GM03348 (cell line): ENCODE results near the gene MFAP3L.
"Not testable (repeated sequence)": the region's sequence is repeated elsewhere in the genome, so short reads cannot be mapped to it uniquely, and the experiment has no call there.

Experiments
- DNase-seq: peaks from one replicate; pipeline ENCODE4 v3.0.0; 2012; ENCODE audit warnings: low spot score

MFAP3L gene

GRCh38 chr4:169987327-169988228 is 38.6 kb downstream of the MFAP3L start:
- DNase-seq = no peak

- DNase-seq = no peak
These were observed 39.8 kb downstream of the MFAP3L start for GRCh38 chr4:169986369-169986768.

DNA sequence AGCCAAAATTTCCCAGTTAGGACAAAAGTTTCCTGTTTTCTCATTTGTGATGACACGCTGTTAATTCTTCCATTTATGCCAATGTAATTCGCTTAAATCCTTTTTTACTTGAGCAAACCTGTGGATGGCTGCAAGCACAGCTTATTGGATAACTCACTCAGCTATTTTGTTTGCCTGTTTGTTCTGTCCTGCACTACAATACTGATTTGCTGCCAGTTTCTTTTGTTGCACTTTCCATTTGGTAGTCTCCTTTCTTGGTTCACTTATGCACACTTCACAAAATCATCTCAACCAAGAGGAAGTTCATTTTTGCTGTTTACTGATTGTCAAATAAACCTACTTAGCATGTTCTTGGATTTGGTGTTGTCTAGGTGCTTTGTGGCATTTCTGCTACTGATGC is 40.3 kb downstream of the MFAP3L start:
- DNase-seq = no peak

- no peak for DNase-seq
These were observed 41.5 kb downstream of the MFAP3L start for GRCh38 chr4:169984745-169985144.

- DNase-seq = no peak
These were observed 42.0 kb downstream of the MFAP3L start for GRCh38 chr4:169984173-169984572.

- DNase-seq = no peak
These were observed 49.2 kb downstream of the MFAP3L start for GRCh38 chr4:169976951-169977350.

DNA sequence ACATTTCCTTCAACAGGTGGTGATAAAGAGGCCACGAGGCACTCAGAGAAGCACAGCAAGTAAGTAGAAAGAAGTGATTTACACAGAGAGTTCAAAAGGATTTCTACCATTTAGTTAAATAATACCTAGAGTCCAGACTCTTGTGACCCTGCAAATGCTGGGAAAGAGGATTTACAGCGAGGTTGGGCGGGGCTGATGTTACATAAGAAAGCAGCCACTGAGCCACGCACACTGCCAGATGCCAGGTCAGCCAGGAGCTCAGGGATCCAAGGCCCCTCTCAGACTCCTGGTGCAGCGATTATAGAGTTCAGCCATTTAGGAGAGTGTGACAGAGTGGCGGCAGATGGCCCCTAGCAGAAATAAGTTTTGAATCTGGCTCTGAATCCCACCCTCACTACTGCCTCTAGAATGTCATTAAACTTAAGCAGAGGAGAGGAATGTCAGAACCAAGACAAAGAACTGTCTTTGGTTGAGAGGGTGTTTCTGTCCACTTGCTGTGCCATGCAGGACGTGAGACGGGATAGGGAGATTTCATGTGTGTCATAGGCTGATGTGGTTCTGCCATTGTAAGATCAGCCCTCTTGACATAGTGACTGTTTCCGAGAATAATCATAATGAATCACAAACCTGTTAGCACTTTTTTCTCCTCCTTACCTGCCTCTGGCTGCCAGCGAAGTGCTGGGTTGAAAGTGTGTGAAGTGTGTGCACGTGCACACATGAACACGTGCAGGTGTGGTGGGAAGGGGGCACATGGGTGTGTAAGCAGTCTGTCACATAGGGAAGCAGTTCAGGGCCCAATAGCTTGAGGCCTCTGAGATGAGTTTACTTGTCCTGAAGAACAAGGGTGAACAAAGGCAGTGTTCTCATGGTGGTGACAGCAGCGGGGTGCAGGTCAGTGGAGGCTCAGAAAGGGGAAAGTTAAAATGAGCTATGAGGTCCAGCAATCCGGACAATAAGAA is 50.1 kb downstream of the MFAP3L start:
- no peak for DNase-seq

DNA sequence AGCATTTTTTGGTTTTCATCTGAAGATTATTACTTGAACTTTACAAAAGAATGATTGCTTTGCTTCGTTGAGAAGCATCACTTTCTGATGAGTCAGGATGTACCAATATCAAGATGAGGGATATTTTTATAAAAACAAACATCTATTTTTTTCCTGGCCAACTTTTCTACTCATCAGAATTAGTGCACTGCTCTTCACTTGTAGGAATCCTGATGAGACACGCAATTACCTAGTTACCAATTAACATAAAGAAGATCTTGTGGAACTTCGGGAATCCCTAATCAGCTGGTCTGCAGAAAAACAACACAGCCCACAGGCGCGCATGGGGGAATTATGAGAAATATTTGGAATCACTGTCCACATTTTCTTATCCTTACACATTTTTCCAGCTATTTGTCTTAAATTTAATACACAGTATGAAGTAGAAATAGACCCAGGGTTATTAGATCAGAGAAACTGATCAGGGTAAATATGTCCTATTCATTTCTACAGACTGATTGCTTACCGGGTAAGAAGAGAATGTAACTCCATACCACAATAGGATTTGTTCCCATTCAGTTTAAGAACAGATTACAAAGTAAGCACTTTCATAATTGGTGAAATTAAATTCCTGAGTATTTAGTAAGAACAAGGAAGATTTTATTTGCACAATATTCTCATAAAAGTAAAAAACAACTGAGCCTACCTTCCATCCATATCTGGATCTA is 50.9 kb downstream of the MFAP3L start:
- DNase-seq = peak; percentile 37

DNA sequence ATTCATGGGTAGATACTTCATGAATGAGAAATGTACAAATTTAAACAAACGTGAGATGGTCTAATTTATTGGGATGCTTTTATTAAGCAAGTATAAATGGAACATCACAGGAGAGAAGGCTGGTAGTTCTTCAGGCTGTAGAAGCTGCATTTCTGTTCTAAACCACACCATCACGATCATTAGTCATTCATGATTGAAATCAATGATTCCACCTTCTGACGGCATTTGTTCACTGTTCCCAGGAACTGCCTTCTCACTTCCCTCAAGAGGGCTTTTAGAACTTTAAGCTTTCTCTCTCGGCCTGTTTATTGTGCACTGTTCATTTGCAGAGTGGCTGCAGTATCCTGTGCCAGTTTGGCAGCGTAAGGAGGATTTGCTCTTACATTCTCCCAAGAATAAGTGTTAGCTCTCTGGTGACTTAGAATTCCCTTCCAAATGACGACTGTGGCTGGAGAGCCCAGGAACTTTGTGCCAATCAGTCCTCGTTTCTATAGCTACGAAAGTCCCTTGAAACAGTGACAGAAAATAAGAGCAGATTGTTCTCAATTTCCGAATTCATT is 54.7 kb downstream of the MFAP3L start:
- DNase-seq = peak; percentile 40

DNA sequence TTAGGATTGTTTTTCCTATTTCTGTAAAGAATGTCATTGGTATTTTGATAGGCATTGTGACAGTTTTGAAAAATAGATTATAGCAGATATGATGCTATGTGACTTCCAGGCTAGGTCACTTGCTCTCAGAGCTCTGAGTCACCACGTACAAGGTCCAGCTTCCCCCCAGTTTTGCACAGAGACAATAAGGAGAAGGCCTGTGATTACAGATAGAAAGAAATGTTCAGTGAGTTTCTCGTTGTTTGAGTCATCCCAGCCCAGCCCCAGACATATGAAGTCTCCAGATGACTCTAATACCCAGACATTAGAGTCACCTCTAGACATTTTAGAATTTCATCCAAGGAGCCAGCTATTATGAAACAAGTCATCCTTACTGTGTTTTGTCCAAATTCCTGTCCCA is 57.2 kb downstream of the MFAP3L start:
- DNase-seq = peak; percentile 87

GRCh38 chr4:169963998-169964397 is 62.2 kb downstream of the MFAP3L start:
- DNase-seq = no peak

DNA sequence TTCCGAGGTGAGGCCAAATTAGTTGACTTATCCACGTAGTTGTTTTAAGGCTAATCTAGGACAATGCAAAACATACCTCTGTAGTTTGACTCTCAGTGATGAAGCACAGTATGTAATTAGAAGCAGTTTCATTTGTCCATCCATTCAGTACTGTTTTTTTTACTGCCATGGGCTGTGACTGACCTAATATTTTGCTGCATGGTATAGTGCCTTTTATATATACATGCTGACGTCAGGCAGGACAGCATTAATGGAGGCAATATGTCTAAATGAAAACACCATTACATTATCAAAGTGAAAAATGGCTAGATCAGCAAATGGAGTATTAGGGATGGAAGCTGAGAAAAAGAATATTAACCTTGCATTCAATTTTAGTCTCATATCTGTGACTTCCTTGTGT is 66.9 kb downstream of the MFAP3L start:
- no peak for DNase-seq

DNA sequence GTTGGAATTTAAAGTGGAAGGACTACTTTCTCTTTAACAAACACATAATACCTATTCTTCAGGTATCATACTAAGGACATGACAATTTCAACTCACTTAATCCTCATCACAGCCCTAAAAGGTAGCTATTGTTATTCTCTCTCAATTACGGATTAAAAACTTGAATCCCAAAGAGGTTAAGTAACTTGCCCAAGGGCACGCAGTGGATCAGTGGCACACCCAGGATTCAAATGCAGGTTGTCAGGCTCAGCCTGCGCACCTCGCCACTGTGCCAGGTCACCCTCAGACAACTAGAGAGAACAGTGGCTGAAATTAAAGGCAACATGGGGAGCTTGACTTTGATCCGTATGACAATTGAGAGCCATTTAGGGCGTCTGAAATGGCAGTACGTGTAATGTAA is 67.6 kb downstream of the MFAP3L start:
- DNase-seq = no peak

GRCh38 chr4:169957785-169958184 is 68.4 kb downstream of the MFAP3L start:
- DNase-seq = no peak

DNA sequence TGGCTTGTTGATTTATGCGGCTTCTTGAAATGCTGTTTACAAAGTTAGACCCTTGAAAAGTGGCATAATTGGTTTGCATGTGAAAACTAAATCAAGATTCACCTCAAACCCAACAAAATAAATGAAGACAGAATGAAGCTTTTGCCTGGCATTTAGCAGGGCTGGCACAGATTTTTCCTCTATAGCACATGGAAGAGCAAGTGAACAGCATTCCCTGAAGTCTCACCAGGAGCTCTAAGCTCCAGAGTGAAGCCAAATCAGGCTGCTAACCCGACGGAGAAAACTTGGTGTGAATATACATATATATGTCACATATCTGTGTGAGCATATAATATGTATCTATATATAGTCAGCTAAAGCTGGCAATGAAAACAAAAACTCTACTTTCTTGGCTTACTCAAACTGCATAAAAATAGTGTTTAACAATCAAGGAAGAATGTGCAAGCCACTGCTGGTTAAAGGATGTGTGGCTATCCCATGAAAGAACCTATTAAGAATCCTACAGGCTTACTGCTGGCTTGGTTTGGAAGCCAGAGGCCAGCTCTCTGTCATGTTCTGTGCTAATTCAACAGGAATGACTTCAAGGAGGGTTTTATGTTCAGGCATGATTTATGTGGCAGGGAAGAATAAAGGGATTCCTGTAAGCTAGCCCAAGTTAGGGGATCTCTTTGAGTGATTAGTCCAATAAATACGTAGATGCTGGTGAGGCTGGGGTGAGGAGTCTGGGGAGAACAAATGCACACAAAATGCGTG is 69.9 kb downstream of the MFAP3L start:
- DNase-seq = no peak

DNA sequence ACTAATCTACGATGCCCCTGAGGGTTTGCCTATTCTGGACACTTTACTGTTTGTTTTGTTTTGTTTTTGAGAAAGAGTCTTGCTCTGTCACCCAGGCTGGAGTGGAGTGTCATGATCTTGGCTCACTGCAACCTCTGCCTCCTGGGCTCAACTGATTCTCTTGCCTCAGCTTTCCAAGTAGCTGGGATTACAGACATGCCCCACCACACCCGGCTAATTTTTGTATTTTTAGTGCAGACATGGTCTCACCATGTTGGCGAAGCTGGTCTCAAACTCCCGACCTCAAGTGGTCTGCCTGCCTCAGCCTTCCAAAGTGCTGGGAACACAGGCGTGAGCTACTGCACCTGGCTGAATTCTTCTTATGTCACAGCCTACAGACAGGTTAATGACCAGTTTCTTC is 70.7 kb downstream of the MFAP3L start:
- DNase-seq = no peak

GRCh38 chr4:169952236-169953002 is 73.8 kb downstream of the MFAP3L start:
- DNase-seq = no peak

- no peak for DNase-seq
These were observed 77.9 kb downstream of the MFAP3L start for GRCh38 chr4:169948271-169948670.

DNA sequence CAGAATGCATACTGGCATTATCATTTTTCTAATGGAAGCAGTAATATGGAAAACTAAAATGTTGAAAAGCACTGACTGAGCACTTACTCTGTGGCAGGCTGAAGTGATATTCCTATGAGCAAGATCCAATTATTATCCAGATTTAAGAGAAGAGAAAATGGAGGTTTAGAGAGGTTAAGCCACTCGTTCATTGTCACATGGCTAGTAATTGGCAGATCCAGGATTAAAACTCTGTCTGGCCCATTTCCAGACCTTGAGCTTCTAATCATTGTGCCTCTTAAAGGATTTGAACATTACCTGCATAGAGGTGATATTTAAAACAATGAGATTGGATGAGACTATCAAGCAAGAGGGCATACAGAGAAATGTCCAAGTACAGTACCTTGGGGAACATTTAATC is 80.6 kb downstream of the MFAP3L start:
- no peak for DNase-seq

GRCh38 chr4:169943601-169944000 is 82.6 kb downstream of the MFAP3L start:
- DNase-seq = not testable (repeated sequence)
